Progenitor cell of endocrine pancreas (in vitro differentiated cells): Measurements from ENCODE around the gene OTP. TPM values are rescaled to one million over a fixed set of nuclear protein-coding genes. Genes with fewer than 3 reads are reported as not detected.

ENCODE experiments used
- DNase-seq: peaks from one replicate; pipeline ENCODE4 v3.0.0; 2021; ENCODE audit warnings: low spot score; ENCODE audit not compliant: unreplicated experiment
- H3K27ac Mint-ChIP-seq: 2 replicates; pipeline ENCODE4 v1.8.0; 2021; ENCODE audit warnings: mild to moderate bottlenecking, moderate library complexity, mixed read lengths
- H3K27me3 Mint-ChIP-seq: 2 replicates; pipeline ENCODE4 v1.8.0; 2021; ENCODE audit warnings: mixed read lengths
- H3K36me3 Mint-ChIP-seq: 2 replicates; pipeline ENCODE4 v1.8.0; 2022; ENCODE audit warnings: mixed read lengths; ENCODE audit not compliant: insufficient read depth
- H3K4me1 Mint-ChIP-seq: 2 replicates; pipeline ENCODE4 v1.8.0; 2021; ENCODE audit warnings: low read depth, mixed read lengths
- H3K4me3 Mint-ChIP-seq: 2 replicates; pipeline ENCODE4 v1.8.0; 2021; ENCODE audit warnings: low read depth, mild to moderate bottlenecking, moderate library complexity, mixed read lengths
- H3K9me3 Mint-ChIP-seq: 2 replicates; pipeline ENCODE4 v1.8.0; 2021; ENCODE audit warnings: low read depth, mixed read lengths
- long read RNA-seq: library from polyadenylated mRNA; unstranded; transcript quantifications from one replicate; pipeline ENCODE4 v2.0.0, GENCODE V29; 2020
- total RNA-seq: library from RNA; stranded (reverse); gene quantifications from 2 replicates; pipeline ENCODE4 v1.2.1, GENCODE V29; 2021
- TF ChIP-seq, protein P1 (sequence below): fragments of 200-600 bp; sonication (generic); IDR thresholded peaks from one replicate; pipeline ENCODE4 v1.5.0; 2021; ENCODE audit warnings: antibody characterized with exemption, mild to moderate bottlenecking; ENCODE audit not compliant: unreplicated experiment

OTP gene
- total RNA-seq = not detected in 2 replicates
- long read RNA-seq = 0 reads

- peaks cover 3% of the 10 kb centered on the region for H3K4me1 Mint-ChIP-seq
- H3K36me3 Mint-ChIP-seq = no peaks in the 10 kb centered on the region
- no peaks in the 10 kb centered on the region for H3K9me3 Mint-ChIP-seq
- H3K27me3 Mint-ChIP-seq = peaks cover 90% of the 10 kb centered on the region
- TF ChIP-seq, protein P1, sequence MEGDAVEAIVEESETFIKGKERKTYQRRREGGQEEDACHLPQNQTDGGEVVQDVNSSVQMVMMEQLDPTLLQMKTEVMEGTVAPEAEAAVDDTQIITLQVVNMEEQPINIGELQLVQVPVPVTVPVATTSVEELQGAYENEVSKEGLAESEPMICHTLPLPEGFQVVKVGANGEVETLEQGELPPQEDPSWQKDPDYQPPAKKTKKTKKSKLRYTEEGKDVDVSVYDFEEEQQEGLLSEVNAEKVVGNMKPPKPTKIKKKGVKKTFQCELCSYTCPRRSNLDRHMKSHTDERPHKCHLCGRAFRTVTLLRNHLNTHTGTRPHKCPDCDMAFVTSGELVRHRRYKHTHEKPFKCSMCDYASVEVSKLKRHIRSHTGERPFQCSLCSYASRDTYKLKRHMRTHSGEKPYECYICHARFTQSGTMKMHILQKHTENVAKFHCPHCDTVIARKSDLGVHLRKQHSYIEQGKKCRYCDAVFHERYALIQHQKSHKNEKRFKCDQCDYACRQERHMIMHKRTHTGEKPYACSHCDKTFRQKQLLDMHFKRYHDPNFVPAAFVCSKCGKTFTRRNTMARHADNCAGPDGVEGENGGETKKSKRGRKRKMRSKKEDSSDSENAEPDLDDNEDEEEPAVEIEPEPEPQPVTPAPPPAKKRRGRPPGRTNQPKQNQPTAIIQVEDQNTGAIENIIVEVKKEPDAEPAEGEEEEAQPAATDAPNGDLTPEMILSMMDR = no peak
- no peak for DNase-seq
- no peak within 1 kb of the TSS for H3K27ac Mint-ChIP-seq
- no peak within 1 kb of the TSS for H3K4me3 Mint-ChIP-seq
Observed at GRCh38 chr5:77637998-77638762, at the start of gene OTP. OTP (minus strand) TSS chr5:77638713; CDS start chr5:77638549, 164 bp downstream.

- no peak overlapping the region for H3K27ac Mint-ChIP-seq
- DNase-seq = no peak
- H3K4me3 Mint-ChIP-seq = no peak overlapping the region
- H3K36me3 Mint-ChIP-seq = no peaks in the 10 kb centered on the region
- peaks cover 4% of the 10 kb centered on the region for H3K9me3 Mint-ChIP-seq
- TF ChIP-seq, protein P1 = no peak
- H3K27me3 Mint-ChIP-seq = no peaks in the 10 kb centered on the region
- no peaks in the 10 kb centered on the region for H3K4me1 Mint-ChIP-seq
Observed at GRCh38 chr5:77683171-77683732, 44.7 kb upstream of the OTP start.

GRCh38 chr5:77670526-77670925 lies 32.0 kb upstream of the OTP start:
- peaks cover 9% of the 10 kb centered on the region for H3K9me3 Mint-ChIP-seq
- no peak overlapping the region for H3K4me3 Mint-ChIP-seq
- H3K36me3 Mint-ChIP-seq = no peaks in the 10 kb centered on the region
- H3K4me1 Mint-ChIP-seq = no peaks in the 10 kb centered on the region
- no peak for DNase-seq
- TF ChIP-seq, protein P1 = no peak
- H3K27me3 Mint-ChIP-seq = peaks cover 23% of the 10 kb centered on the region
- no peak overlapping the region for H3K27ac Mint-ChIP-seq

- H3K4me1 Mint-ChIP-seq = no peaks in the 10 kb centered on the region
- DNase-seq = no peak
- H3K27ac Mint-ChIP-seq = no peak overlapping the region
- peaks cover 23% of the 10 kb centered on the region for H3K27me3 Mint-ChIP-seq
- TF ChIP-seq, protein P1 = no peak
- H3K9me3 Mint-ChIP-seq = peaks cover under 1% of the 10 kb centered on the region
- H3K4me3 Mint-ChIP-seq = no peak overlapping the region
- H3K36me3 Mint-ChIP-seq = no peaks in the 10 kb centered on the region
Observed at GRCh38 chr5:77669677-77670076, 31.2 kb upstream of the OTP start.

DNA sequence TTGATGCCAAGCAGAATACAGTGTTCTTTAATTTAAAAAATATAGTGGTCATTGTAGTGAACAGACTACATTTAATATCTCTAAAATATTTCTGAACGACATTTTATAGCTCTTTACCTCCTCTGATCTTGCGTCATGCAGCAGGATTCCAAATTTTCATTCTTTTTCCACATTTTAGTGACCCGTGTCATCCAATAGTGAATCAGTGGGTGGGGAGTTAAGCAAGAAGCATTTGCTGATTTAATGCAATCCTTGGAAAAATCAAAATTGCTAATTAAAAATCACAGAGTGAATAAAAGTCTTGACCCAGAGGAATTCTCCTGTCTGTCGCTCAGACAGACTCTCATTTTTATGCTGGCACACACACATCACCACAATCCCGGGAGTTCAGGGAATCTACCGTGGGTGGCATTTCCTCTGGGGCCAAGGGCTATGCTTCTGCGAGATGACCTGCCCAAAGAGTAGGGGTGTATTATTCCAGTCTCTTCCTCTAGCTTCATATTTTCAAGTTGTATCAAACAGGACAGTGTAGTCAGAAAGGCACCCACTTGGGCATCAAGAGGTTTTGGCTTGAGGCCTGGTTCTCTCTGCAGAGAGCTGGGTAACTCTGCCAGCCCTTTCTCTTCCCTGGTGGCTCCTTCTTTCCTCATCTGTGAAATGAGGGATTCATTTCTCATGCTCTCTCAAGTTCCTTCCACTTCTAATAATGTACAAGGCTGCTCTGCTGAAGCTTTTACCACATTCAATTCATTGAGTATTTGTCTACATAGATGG lies 24.8 kb upstream of the OTP start:
- no peaks in the 10 kb centered on the region for H3K4me1 Mint-ChIP-seq
- TF ChIP-seq, protein P1 = no peak
- H3K36me3 Mint-ChIP-seq = no peaks in the 10 kb centered on the region
- DNase-seq = no peak
- H3K9me3 Mint-ChIP-seq = no peaks in the 10 kb centered on the region
- H3K27me3 Mint-ChIP-seq = peaks cover 15% of the 10 kb centered on the region
- H3K27ac Mint-ChIP-seq = no peak overlapping the region
- no peak overlapping the region for H3K4me3 Mint-ChIP-seq
